GM10266 (cell line): Measurements from ENCODE around the gene NDUFB7.
"Not testable (repeated sequence)": the region's sequence is repeated elsewhere in the genome, so short reads cannot be mapped to it uniquely, and the experiment has no call there.

ENCODE experiments used
- DNase-seq: peaks from one replicate; pipeline ENCODE4 v3.0.0; 2012; ENCODE audit errors: extremely low spot score
- TF ChIP-seq, protein P1 (sequence below): IDR thresholded peaks from 2 replicates; pipeline ENCODE4 v1.5.1; 2012; ENCODE audit warnings: mild to moderate bottlenecking, low read depth; ENCODE audit not compliant: control insufficient read depth, insufficient read depth; ENCODE audit errors: missing control alignments

Gene NDUFB7

GRCh38 chr19:14545716-14546082 lies 26.2 kb downstream of the NDUFB7 start:
- TF ChIP-seq, protein P1, sequence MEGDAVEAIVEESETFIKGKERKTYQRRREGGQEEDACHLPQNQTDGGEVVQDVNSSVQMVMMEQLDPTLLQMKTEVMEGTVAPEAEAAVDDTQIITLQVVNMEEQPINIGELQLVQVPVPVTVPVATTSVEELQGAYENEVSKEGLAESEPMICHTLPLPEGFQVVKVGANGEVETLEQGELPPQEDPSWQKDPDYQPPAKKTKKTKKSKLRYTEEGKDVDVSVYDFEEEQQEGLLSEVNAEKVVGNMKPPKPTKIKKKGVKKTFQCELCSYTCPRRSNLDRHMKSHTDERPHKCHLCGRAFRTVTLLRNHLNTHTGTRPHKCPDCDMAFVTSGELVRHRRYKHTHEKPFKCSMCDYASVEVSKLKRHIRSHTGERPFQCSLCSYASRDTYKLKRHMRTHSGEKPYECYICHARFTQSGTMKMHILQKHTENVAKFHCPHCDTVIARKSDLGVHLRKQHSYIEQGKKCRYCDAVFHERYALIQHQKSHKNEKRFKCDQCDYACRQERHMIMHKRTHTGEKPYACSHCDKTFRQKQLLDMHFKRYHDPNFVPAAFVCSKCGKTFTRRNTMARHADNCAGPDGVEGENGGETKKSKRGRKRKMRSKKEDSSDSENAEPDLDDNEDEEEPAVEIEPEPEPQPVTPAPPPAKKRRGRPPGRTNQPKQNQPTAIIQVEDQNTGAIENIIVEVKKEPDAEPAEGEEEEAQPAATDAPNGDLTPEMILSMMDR, result no peak
- DNase-seq, result no peak

DNA sequence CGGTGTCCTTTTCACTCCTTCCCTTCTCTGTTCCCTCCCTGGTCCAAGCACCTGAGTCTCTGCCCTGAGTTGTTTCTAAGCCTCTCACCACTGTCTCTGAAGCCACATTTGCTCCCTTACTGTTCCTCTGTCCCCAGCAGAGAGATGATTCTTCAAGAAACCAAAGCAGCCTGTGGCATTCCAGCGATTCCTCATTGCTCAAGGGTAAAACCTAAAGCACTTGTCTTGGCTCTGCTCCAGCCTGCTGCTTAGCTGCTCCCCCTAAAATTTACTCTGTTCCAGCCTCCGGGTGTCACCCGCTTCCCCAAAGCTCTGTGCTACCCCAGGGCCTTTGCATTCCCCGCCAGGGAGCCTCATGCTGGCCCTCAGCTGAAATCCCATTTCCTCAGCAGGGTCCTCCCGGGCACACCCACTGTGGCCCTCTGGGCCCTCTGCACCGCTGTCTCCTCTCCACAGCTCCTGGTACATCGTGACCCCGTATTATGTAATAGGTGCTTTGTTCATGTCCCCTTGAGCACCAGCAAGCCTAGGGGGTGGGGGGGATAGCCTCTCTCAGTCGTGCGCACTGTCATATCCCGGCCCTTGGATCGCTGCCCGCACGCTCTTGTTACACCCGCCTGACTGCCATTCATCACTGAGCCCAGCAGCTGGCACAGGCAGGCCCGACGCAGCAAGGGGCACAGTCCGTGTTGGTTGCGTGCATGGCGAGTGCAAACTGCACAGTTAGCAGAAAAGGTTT lies 26.7 kb downstream of the NDUFB7 start:
- DNase-seq, result no peak
- TF ChIP-seq, protein P1, result no peak

GRCh38 chr19:14544047-14544446 lies 27.8 kb downstream of the NDUFB7 start:
- no peak for DNase-seq
- TF ChIP-seq, protein P1, result no peak

- DNase-seq, result no peak
- TF ChIP-seq, protein P1, result no peak
Observed at GRCh38 chr19:14542711-14543328, 29.0 kb downstream of the NDUFB7 start.

GRCh38 chr19:14541979-14542378 lies 29.9 kb downstream of the NDUFB7 start:
- not testable (repeated sequence) for DNase-seq

- TF ChIP-seq, protein P1, result no peak
- no peak for DNase-seq
Observed at GRCh38 chr19:14540741-14541525, 30.9 kb downstream of the NDUFB7 start.

DNA sequence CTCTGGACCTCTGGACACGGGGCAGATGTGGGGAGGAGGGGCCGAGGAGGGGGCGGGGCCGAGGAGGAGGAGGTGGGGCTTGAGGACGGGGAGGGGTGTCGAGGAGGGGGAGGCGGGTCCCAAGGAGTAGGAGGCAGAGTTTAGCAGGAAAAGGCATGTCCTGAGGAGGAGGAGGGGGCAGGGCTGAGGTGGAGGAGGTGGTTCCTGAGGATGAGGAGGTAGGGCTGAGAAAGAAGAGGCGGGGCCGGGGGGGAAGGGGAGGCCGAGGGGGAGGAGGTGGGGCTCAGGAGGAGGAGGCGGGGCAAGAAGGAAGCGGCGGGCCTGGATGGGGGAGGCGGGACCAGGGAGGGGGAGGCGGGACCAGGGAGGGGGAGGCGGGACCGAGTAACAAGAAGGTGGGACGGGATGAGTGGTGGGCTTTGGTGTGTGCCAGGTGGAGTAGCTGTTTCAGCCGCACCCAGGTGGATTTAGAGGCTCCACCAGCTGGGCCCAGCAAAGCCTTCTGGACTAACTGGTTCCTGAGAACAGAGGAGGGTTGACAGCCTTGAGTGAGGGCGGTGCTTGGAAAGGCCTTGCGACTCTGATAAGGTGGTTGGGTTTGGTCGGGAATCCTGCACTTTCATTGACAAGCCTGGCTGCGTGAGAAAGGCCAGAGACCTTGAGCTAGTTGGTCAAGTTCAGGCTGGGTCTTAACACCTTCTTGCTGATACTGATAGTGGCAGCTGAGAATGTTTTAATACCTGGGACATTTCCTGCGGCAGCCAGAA lies 34.8 kb downstream of the NDUFB7 start:
- TF ChIP-seq, protein P1, result no peak
- DNase-seq, result peak; percentile 51
